ENCODE results near the gene SLCO6A1. TPM values are rescaled to one million over a fixed set of nuclear protein-coding genes. Genes with fewer than 3 reads are reported as not detected.
"Not testable (repeated sequence)": the region's sequence is repeated elsewhere in the genome, so short reads cannot be mapped to it uniquely, and the experiment has no call there.

The SLCO6A1 gene
- total and polyA plus RNA-seq, 4 donors, result 0.75 TPM; not detected in 3

- intact Hi-C loops (cut with DNase I); H3K4me1 ChIP-seq (ENCODE audit: control insufficient read depth in 1 of 2, insufficient read depth in 2 of 2, low read length in 2 of 2); H3K36me3 ChIP-seq (ENCODE audit: control insufficient read depth in 1 of 2, insufficient read depth in 2 of 2, low read length in 1 of 2); H3K27me3 ChIP-seq (ENCODE audit: control insufficient read depth in 1 of 2, insufficient read depth in 2 of 2, low read length in 1 of 2); ATAC-seq (ENCODE audit: low FRiP score); H3K9me3 ChIP-seq (ENCODE audit: control insufficient read depth, low read length); H3K27ac ChIP-seq (ENCODE audit: low read depth in 1 of 2, low read length in 2 of 2); H3K4me3 ChIP-seq (ENCODE audit: low read length in 2 of 2): not testable (repeated sequence)
- WGBS, 2 donors, result 95 to 96% methylated on average over 35 of the region's 35 CpGs
- DNase-seq, result peak in 1 of 2 donors; percentile 44
These were observed 7.4 kb downstream of the SLCO6A1 start for GRCh38 chr5:102491261-102491914.

DNA sequence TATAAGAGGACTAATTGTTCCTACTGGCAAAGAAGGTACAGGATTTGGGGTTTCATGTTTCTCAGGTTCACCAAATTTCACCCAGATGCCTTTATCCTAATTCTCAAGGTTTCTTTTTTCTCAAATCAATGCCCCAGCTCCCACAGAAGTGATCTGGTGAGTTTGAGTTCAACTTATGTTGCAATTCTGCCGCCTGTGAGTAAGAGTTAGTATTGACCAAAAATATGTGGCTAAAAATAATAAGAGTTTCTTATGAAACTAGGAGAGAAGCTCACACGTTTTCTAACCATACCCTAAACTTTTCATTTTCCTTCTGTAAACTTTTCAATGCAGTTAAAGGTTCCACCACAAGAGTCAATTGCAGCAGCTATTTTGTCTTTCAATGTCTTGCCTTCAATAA lies 15.1 kb downstream of the SLCO6A1 start:
- Histone ChIP-seq H3K36me3 (ENCODE audit: control insufficient read depth in 1 of 2, insufficient read depth in 2 of 2, low read length in 1 of 2) (no peaks in the 10 kb centered on the region), H3K4me3 (ENCODE audit: low read length in 2 of 2) (no peak overlapping the region), H3K9me3 (ENCODE audit: control insufficient read depth, low read length) (no peaks in the 10 kb centered on the region), H3K27ac (ENCODE audit: low read depth in 1 of 2, low read length in 2 of 2) (no peak overlapping the region), H3K27me3 (ENCODE audit: control insufficient read depth in 1 of 2, insufficient read depth in 2 of 2, low read length in 1 of 2) (no peaks in the 10 kb centered on the region), H3K4me1 (ENCODE audit: control insufficient read depth in 1 of 2, insufficient read depth in 2 of 2, low read length in 2 of 2) (no peaks in the 10 kb centered on the region)
- DNase-seq (no peak), ATAC-seq (ENCODE audit: low FRiP score) (no peak)
- 47 to 53% methylated on average over 2 of the region's 2 CpGs for WGBS, 2 donors
- intact Hi-C loops (cut with DNase I), result no loop called here

GRCh38 chr5:102481054-102481715 lies 17.6 kb downstream of the SLCO6A1 start:
- no peak overlapping the region for H3K27ac ChIP-seq (ENCODE audit: low read depth in 1 of 2, low read length in 2 of 2)
- ATAC-seq (ENCODE audit: low FRiP score), result no peak
- H3K36me3 ChIP-seq (ENCODE audit: control insufficient read depth in 1 of 2, insufficient read depth in 2 of 2, low read length in 1 of 2), result no peaks in the 10 kb centered on the region
- no peaks in the 10 kb centered on the region for H3K27me3 ChIP-seq (ENCODE audit: control insufficient read depth in 1 of 2, insufficient read depth in 2 of 2, low read length in 1 of 2)
- 48 to 52% methylated on average over 1 of the region's 1 CpG for WGBS, 2 donors
- no peak overlapping the region for H3K4me3 ChIP-seq (ENCODE audit: low read length in 2 of 2)
- no peak for DNase-seq
- H3K9me3 ChIP-seq (ENCODE audit: control insufficient read depth, low read length), result no peaks in the 10 kb centered on the region
- H3K4me1 ChIP-seq (ENCODE audit: control insufficient read depth in 1 of 2, insufficient read depth in 2 of 2, low read length in 2 of 2), result no peaks in the 10 kb centered on the region
- intact Hi-C loops (cut with DNase I), result no loop called here

DNA sequence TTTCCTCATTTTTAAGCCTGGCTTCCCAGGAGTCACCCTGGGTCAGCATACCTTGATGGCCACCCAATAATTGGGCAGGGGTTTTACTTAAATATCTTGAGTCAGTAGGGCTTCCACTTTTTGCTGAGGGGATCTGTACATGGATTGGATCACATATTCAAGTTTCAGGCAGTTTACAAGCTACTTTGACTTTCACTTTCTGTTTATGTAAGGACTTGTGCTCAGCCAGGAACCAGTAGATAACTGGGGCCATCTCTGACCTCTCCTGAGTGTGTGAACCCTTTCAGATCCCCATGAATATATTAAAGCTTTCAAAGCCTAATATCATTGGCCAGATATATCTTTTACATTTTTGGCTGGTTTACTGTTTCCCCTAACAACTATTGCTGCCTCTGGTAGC lies 45.1 kb downstream of the SLCO6A1 start:
- no peak for DNase-seq
- Histone ChIP-seq H3K27ac (ENCODE audit: low read depth in 1 of 2, low read length in 2 of 2) (no peak overlapping the region), H3K4me3 (ENCODE audit: low read length in 2 of 2) (no peak overlapping the region), H3K36me3 (ENCODE audit: control insufficient read depth in 1 of 2, insufficient read depth in 2 of 2, low read length in 1 of 2) (no peaks in the 10 kb centered on the region), H3K9me3 (ENCODE audit: control insufficient read depth, low read length) (peaks cover 2% of the 10 kb centered on the region), H3K4me1 (ENCODE audit: control insufficient read depth in 1 of 2, insufficient read depth in 2 of 2, low read length in 2 of 2) (no peaks in the 10 kb centered on the region), H3K27me3 (ENCODE audit: control insufficient read depth in 1 of 2, insufficient read depth in 2 of 2, low read length in 1 of 2) (no peaks in the 10 kb centered on the region)
- ATAC-seq (ENCODE audit: low FRiP score), result no peak
- intact Hi-C loops (cut with DNase I), result no loop called here

DNA sequence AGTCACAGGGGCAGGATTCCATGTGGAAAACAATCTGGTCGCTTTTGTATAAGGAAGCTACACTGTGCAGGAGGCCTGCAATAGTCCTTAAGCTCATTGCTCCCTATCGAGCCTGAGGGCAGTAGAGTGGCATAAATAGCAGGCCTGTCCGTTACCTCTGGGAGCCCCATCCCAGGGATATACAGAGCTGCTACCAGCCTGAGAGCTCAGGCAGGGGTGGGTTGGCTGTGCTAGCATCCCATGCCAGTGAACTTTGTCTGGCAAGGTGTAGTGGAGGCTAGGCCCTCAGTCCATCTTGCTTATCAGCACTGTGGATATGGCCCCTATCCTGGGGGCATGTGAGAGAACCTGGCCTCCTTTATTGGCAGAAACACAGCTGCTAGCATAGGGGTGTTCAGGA lies 47.7 kb downstream of the SLCO6A1 start:
- DNase-seq (no peak), ATAC-seq (ENCODE audit: low FRiP score) (peak; percentile 26)
- Histone ChIP-seq H3K4me1 (ENCODE audit: control insufficient read depth in 1 of 2, insufficient read depth in 2 of 2, low read length in 2 of 2) (no peaks in the 10 kb centered on the region), H3K36me3 (ENCODE audit: control insufficient read depth in 1 of 2, insufficient read depth in 2 of 2, low read length in 1 of 2) (no peaks in the 10 kb centered on the region), H3K9me3 (ENCODE audit: control insufficient read depth, low read length) (peaks cover 2% of the 10 kb centered on the region), H3K27ac (ENCODE audit: low read depth in 1 of 2, low read length in 2 of 2) (no peak overlapping the region), H3K27me3 (ENCODE audit: control insufficient read depth in 1 of 2, insufficient read depth in 2 of 2, low read length in 1 of 2) (no peaks in the 10 kb centered on the region), H3K4me3 (ENCODE audit: low read length in 2 of 2) (no peak overlapping the region)
- 88 to 92% methylated on average over 3 of the region's 3 CpGs for WGBS, 2 donors
- intact Hi-C loops (cut with DNase I), result no loop called here

GRCh38 chr5:102450313-102450990 lies 48.3 kb downstream of the SLCO6A1 start:
- Histone ChIP-seq H3K27me3 (ENCODE audit: control insufficient read depth in 1 of 2, insufficient read depth in 2 of 2, low read length in 1 of 2) (no peaks in the 10 kb centered on the region), H3K9me3 (ENCODE audit: control insufficient read depth, low read length) (peaks cover 2% of the 10 kb centered on the region), H3K4me1 (ENCODE audit: control insufficient read depth in 1 of 2, insufficient read depth in 2 of 2, low read length in 2 of 2) (no peaks in the 10 kb centered on the region), H3K4me3 (ENCODE audit: low read length in 2 of 2) (no peak overlapping the region), H3K27ac (ENCODE audit: low read depth in 1 of 2, low read length in 2 of 2) (no peak overlapping the region), H3K36me3 (ENCODE audit: control insufficient read depth in 1 of 2, insufficient read depth in 2 of 2, low read length in 1 of 2) (no peaks in the 10 kb centered on the region)
- 88% methylated on average over 5 of the region's 5 CpGs for WGBS, 2 donors
- DNase-seq (no peak), ATAC-seq (ENCODE audit: low FRiP score) (peak; percentile 59)
- intact Hi-C loops (cut with DNase I), result no loop called here

- WGBS, 2 donors, result 44 to 48% methylated on average over 2 of the region's 2 CpGs
- Histone ChIP-seq H3K27ac (ENCODE audit: low read depth in 1 of 2, low read length in 2 of 2) (no peak overlapping the region), H3K4me1 (ENCODE audit: control insufficient read depth in 1 of 2, insufficient read depth in 2 of 2, low read length in 2 of 2) (no peaks in the 10 kb centered on the region), H3K9me3 (ENCODE audit: control insufficient read depth, low read length) (peaks cover 4% of the 10 kb centered on the region), H3K27me3 (ENCODE audit: control insufficient read depth in 1 of 2, insufficient read depth in 2 of 2, low read length in 1 of 2) (peaks cover 0 to 1% of the 10 kb centered on the region in 2 donors), H3K36me3 (ENCODE audit: control insufficient read depth in 1 of 2, insufficient read depth in 2 of 2, low read length in 1 of 2) (no peaks in the 10 kb centered on the region), H3K4me3 (ENCODE audit: low read length in 2 of 2) (no peak overlapping the region)
- ATAC-seq (ENCODE audit: low FRiP score) (no peak), DNase-seq (no peak)
- intact Hi-C loops (cut with DNase I), result no loop called here
These were observed 65.3 kb downstream of the SLCO6A1 start for GRCh38 chr5:102433473-102433872.

- WGBS, 2 donors, result 62 to 65% methylated on average over 3 of the region's 3 CpGs
- H3K4me1 ChIP-seq (ENCODE audit: control insufficient read depth in 1 of 2, insufficient read depth in 2 of 2, low read length in 2 of 2), result no peaks in the 10 kb centered on the region
- no peak overlapping the region for H3K4me3 ChIP-seq (ENCODE audit: low read length in 2 of 2)
- no peaks in the 10 kb centered on the region for H3K9me3 ChIP-seq (ENCODE audit: control insufficient read depth, low read length)
- no peaks in the 10 kb centered on the region for H3K36me3 ChIP-seq (ENCODE audit: control insufficient read depth in 1 of 2, insufficient read depth in 2 of 2, low read length in 1 of 2)
- no peaks in the 10 kb centered on the region for H3K27me3 ChIP-seq (ENCODE audit: control insufficient read depth in 1 of 2, insufficient read depth in 2 of 2, low read length in 1 of 2)
- H3K27ac ChIP-seq (ENCODE audit: low read depth in 1 of 2, low read length in 2 of 2), result no peak overlapping the region
- ATAC-seq (ENCODE audit: low FRiP score), result no peak
- intact Hi-C loops (cut with DNase I), result no loop called here
- DNase-seq, result peak; percentile 28 to 44
These were observed 77.2 kb downstream of the SLCO6A1 start for GRCh38 chr5:102421647-102422046.

DNA sequence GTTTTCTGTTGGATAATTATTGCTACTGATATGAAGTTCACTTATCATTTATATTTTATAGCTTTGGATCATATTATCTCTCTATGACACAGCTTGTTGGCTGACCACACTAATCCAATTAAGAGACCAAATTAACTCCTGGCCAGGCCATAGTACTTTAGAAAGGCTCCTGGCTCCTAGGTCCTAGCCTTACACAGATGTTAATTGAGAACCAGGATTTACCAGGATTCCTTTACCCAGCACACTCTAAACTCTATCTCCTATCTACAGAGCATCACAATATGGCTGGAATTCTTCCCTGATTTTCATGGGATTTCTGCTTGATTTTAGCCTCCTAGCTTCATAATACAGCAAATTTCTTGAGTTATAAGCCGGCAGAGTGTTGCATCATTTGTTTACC lies 80.3 kb downstream of the SLCO6A1 start:
- WGBS, 2 donors, result 61 to 72% methylated on average over 1 of the region's 1 CpG
- no peaks in the 10 kb centered on the region for H3K9me3 ChIP-seq (ENCODE audit: control insufficient read depth, low read length)
- ATAC-seq (ENCODE audit: low FRiP score), result no peak

More for the DNA sequence above, 80.3 kb downstream of the SLCO6A1 start:
- Histone ChIP-seq H3K36me3 (ENCODE audit: control insufficient read depth in 1 of 2, insufficient read depth in 2 of 2, low read length in 1 of 2) (no peaks in the 10 kb centered on the region), H3K4me1 (ENCODE audit: control insufficient read depth in 1 of 2, insufficient read depth in 2 of 2, low read length in 2 of 2) (no peaks in the 10 kb centered on the region), H3K27ac (ENCODE audit: low read depth in 1 of 2, low read length in 2 of 2) (no peak overlapping the region), H3K27me3 (ENCODE audit: control insufficient read depth in 1 of 2, insufficient read depth in 2 of 2, low read length in 1 of 2) (no peaks in the 10 kb centered on the region), H3K4me3 (ENCODE audit: low read length in 2 of 2) (no peak overlapping the region)
- DNase-seq, result no peak
- intact Hi-C loops (cut with DNase I), result no loop called here
